ENCODE results near the gene ABI3BP. TPM values are rescaled to one million over a fixed set of nuclear protein-coding genes. Genes with fewer than 3 reads are reported as not detected.
A peak's percentile ranks its signal among the peaks of the same experiment; 100 is the strongest.

The ABI3BP gene
- total RNA-seq, 1 donor from 2014 or later, result 1.1 TPM

DNA sequence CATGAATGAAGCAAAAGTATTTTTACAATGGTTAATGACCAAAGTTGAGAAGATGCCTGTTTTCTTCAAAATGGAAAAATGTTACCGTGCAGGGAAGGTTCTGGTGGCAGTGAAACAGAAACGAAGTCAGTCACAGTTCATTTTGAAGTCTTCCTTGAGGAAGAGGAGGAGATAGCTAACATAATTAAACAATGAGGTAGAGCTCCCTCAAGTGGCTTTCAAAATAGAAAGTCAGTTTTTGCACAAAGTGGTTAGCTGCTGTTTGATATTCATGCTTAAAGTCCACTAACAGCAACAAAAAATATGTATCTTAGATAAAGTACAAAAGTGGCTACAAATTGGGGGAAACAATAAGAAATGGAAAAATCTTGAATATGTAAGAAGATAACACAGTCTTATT, 196.7 kb downstream of the ABI3BP start:
- Mint-ChIP-seq H3K27ac (ENCODE audit: unreplicated experiment) (no peak overlapping the region), H3K27me3 (ENCODE audit: low read depth, unreplicated experiment) (no peaks in the 10 kb centered on the region), H3K36me3 (ENCODE audit: low read depth, unreplicated experiment) (no peaks in the 10 kb centered on the region), H3K4me1 (ENCODE audit: low read depth, unreplicated experiment) (no peaks in the 10 kb centered on the region), H3K9me3 (ENCODE audit: unreplicated experiment) (no peaks in the 10 kb centered on the region), H3K4me3 (ENCODE audit: unreplicated experiment) (no peak overlapping the region)
- Histone ChIP-seq H3K9me3 (ENCODE audit: insufficient read depth, low read depth, low read length) (no peaks in the 10 kb centered on the region), H3K4me3 (ENCODE audit: insufficient read depth, low read depth, low read length) (no peak overlapping the region), H3K36me3 (ENCODE audit: insufficient read depth, low read length) (no peaks in the 10 kb centered on the region), H3K79me2 (ENCODE audit: insufficient read depth, low read length) (no peaks in the 10 kb centered on the region), H3K4me2 (ENCODE audit: low read length) (peak overlapping the region; percentile 44), H4K20me1 (ENCODE audit: insufficient read depth, low read length) (no peaks in the 10 kb centered on the region), H3K27ac (ENCODE audit: low read depth, low read length) (no peak overlapping the region), H3K9ac (ENCODE audit: low read length) (no peak overlapping the region), H3K27me3 (ENCODE audit: insufficient read depth, low read length) (no peaks in the 10 kb centered on the region), H2AFZ (ENCODE audit: low read depth, low read length) (peak overlapping the region; percentile 21), H3K4me1 (ENCODE audit: insufficient read depth, low read length) (no peaks in the 10 kb centered on the region)
- DNase-seq (ENCODE audit: low read depth) (peak; percentile 26), FAIRE-seq (peak; percentile 80)
- TF ChIP-seq, protein P1, sequence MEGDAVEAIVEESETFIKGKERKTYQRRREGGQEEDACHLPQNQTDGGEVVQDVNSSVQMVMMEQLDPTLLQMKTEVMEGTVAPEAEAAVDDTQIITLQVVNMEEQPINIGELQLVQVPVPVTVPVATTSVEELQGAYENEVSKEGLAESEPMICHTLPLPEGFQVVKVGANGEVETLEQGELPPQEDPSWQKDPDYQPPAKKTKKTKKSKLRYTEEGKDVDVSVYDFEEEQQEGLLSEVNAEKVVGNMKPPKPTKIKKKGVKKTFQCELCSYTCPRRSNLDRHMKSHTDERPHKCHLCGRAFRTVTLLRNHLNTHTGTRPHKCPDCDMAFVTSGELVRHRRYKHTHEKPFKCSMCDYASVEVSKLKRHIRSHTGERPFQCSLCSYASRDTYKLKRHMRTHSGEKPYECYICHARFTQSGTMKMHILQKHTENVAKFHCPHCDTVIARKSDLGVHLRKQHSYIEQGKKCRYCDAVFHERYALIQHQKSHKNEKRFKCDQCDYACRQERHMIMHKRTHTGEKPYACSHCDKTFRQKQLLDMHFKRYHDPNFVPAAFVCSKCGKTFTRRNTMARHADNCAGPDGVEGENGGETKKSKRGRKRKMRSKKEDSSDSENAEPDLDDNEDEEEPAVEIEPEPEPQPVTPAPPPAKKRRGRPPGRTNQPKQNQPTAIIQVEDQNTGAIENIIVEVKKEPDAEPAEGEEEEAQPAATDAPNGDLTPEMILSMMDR (IDR thresholded peaks at IDR 0.05; ENCODE audit: insufficient read depth, low read depth, low read length), result peak; percentile 35
- no peak for TF ChIP-seq EZH2 (IDR thresholded peaks at IDR 0.05; ENCODE audit: insufficient read depth, low read length)

GRCh38 chr3:100789579-100789978, 203.6 kb downstream of the ABI3BP start:
- no peak overlapping the region for H3K4me3 Mint-ChIP-seq (ENCODE audit: unreplicated experiment)
- peaks cover 10% of the 10 kb centered on the region for H3K9me3 Mint-ChIP-seq (ENCODE audit: unreplicated experiment)
- no peak for FAIRE-seq
- H3K4me2 ChIP-seq (ENCODE audit: low read length), result no peak overlapping the region
- no peaks in the 10 kb centered on the region for H3K4me1 ChIP-seq (ENCODE audit: insufficient read depth, low read length)
- H3K27ac ChIP-seq (ENCODE audit: low read depth, low read length), result no peak overlapping the region
- H3K27ac Mint-ChIP-seq (ENCODE audit: unreplicated experiment), result no peak overlapping the region
- no peak overlapping the region for H3K4me3 ChIP-seq (ENCODE audit: insufficient read depth, low read depth, low read length)
- no peak overlapping the region for H2AFZ ChIP-seq (ENCODE audit: low read depth, low read length)
- H3K36me3 Mint-ChIP-seq (ENCODE audit: low read depth, unreplicated experiment), result no peaks in the 10 kb centered on the region
- H3K4me1 Mint-ChIP-seq (ENCODE audit: low read depth, unreplicated experiment), result peaks cover 5% of the 10 kb centered on the region
- no peaks in the 10 kb centered on the region for H3K27me3 Mint-ChIP-seq (ENCODE audit: low read depth, unreplicated experiment)
- no peaks in the 10 kb centered on the region for H3K79me2 ChIP-seq (ENCODE audit: insufficient read depth, low read length)
- no peak for TF ChIP-seq EZH2 (IDR thresholded peaks at IDR 0.05; ENCODE audit: insufficient read depth, low read length)
- no peak for DNase-seq (ENCODE audit: low read depth)
- no peaks in the 10 kb centered on the region for H3K27me3 ChIP-seq (ENCODE audit: insufficient read depth, low read length)
- H3K9me3 ChIP-seq (ENCODE audit: insufficient read depth, low read depth, low read length), result peaks cover 2% of the 10 kb centered on the region
- no peaks in the 10 kb centered on the region for H3K36me3 ChIP-seq (ENCODE audit: insufficient read depth, low read length)
- H3K9ac ChIP-seq (ENCODE audit: low read length), result no peak overlapping the region
- H4K20me1 ChIP-seq (ENCODE audit: insufficient read depth, low read length), result no peaks in the 10 kb centered on the region

DNA sequence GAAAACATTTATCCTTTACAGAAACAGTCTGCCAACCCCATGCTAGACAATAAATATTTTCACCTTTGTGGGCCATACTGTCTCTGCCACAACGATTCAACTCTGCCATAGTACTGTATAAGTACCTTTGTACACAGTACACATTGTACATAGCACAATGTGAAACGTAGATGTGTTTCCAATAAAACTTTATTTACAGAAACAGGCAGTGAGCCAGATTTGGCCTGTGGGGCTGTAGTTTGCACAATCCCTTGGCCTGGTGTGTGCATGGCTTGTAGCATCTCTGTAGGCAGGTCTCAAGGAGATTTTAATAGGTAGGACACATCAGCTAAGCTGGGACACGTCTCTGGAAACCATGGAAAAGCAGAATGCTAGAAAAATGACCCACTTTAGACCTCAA, 209.6 kb downstream of the ABI3BP start:
- no peak for FAIRE-seq
- H3K4me3 Mint-ChIP-seq (ENCODE audit: unreplicated experiment), result no peak overlapping the region
- Histone ChIP-seq H3K4me3 (ENCODE audit: insufficient read depth, low read depth, low read length) (no peak overlapping the region), H3K4me1 (ENCODE audit: insufficient read depth, low read length) (peaks cover 14% of the 10 kb centered on the region), H3K9me3 (ENCODE audit: insufficient read depth, low read depth, low read length) (peaks cover 2% of the 10 kb centered on the region), H3K4me2 (ENCODE audit: low read length) (no peak overlapping the region), H3K9ac (ENCODE audit: low read length) (no peak overlapping the region), H3K79me2 (ENCODE audit: insufficient read depth, low read length) (no peaks in the 10 kb centered on the region), H3K36me3 (ENCODE audit: insufficient read depth, low read length) (no peaks in the 10 kb centered on the region), H3K27me3 (ENCODE audit: insufficient read depth, low read length) (no peaks in the 10 kb centered on the region), H2AFZ (ENCODE audit: low read depth, low read length) (no peak overlapping the region), H3K27ac (ENCODE audit: low read depth, low read length) (no peak overlapping the region), H4K20me1 (ENCODE audit: insufficient read depth, low read length) (no peaks in the 10 kb centered on the region)
- no peak overlapping the region for H3K27ac Mint-ChIP-seq (ENCODE audit: unreplicated experiment)
- no peaks in the 10 kb centered on the region for H3K36me3 Mint-ChIP-seq (ENCODE audit: low read depth, unreplicated experiment)
- peaks cover 5% of the 10 kb centered on the region for H3K4me1 Mint-ChIP-seq (ENCODE audit: low read depth, unreplicated experiment)
- no peaks in the 10 kb centered on the region for H3K27me3 Mint-ChIP-seq (ENCODE audit: low read depth, unreplicated experiment)
- H3K9me3 Mint-ChIP-seq (ENCODE audit: unreplicated experiment), result peaks cover 11% of the 10 kb centered on the region
- DNase-seq (ENCODE audit: low read depth), result no peak
- TF ChIP-seq EZH2 (IDR thresholded peaks at IDR 0.05; ENCODE audit: insufficient read depth, low read length), result no peak
- TF ChIP-seq, protein P1 (IDR thresholded peaks at IDR 0.05; ENCODE audit: insufficient read depth, low read depth, low read length), result no peak

All from astrocyte (in vitro differentiated cells and primary cell).